Naive thymus-derived CD8-positive, alpha-beta T cell (primary cell): Measurements from ENCODE around the gene SNAP91. TPM values are rescaled to one million over a fixed set of nuclear protein-coding genes. Genes with fewer than 3 reads are reported as not detected.
A peak's percentile ranks its signal among the peaks of the same experiment; 100 is the strongest.

Source experiments
- ATAC-seq, 2 donors: fragments of 150-1000 bp; cut with Tn5 transposase in 1 of 2; sonication (Bioruptor Pico), chemical (Tn5 transposase) in 1 of 2; 1 replicate in 1 of 2; 2 replicates in 1 of 2; pipeline ENCODE4 v1.10.0; 2021; ENCODE audit warnings: mild to moderate bottlenecking in 2 of 2, moderate library complexity in 2 of 2
- POLR2A ChIA-PET: fragments of 350-600 bp; sonication (Branson Sonifier 250); formaldehyde crosslinking; loops from one replicate; lab custom pipeline; 2021; ENCODE audit warnings: antibody characterized with exemption; lab: Charles Lee
- DNase-seq, 10 donors: peaks; one replicate each; pipeline versions ENCODE4 v3.0.0 to v3.0.0-alpha.2; 2020 to 2022
- H3K27ac Mint-ChIP-seq, 10 donors: one replicate each; pipeline ENCODE4 v1.8.0; 2020 to 2022; ENCODE audit warnings: mild to moderate bottlenecking in 10 of 10, mixed read lengths in 10 of 10, moderate library complexity in 4 of 10, inconsistent platforms in 1 of 10
- H3K27me3 Mint-ChIP-seq, 5 donors: one replicate each; pipeline ENCODE4 v1.8.0; 2021 to 2022; ENCODE audit warnings: mixed read lengths in 5 of 5
- H3K36me3 Mint-ChIP-seq, 3 donors: one replicate each; pipeline ENCODE4 v1.8.0; 2020 to 2022; ENCODE audit warnings: mixed read lengths in 3 of 3, mild to moderate bottlenecking in 2 of 3, inconsistent platforms in 1 of 3
- H3K4me1 Mint-ChIP-seq, 4 donors: one replicate each; pipeline ENCODE4 v1.8.0; 2021 to 2022; ENCODE audit warnings: mixed read lengths in 4 of 4
- H3K4me3 Mint-ChIP-seq, 10 donors: one replicate each; pipeline ENCODE4 v1.8.0; 2020 to 2022; ENCODE audit warnings: mild to moderate bottlenecking in 10 of 10, mixed read lengths in 10 of 10, moderate library complexity in 6 of 10, inconsistent platforms in 1 of 10
- H3K9me3 Mint-ChIP-seq, 9 donors: one replicate each; pipeline ENCODE4 v1.8.0; 2020 to 2022; ENCODE audit warnings: mixed read lengths in 9 of 9, mild to moderate bottlenecking in 3 of 9, inconsistent platforms in 1 of 9, moderate library complexity in 1 of 9
- polyA plus RNA-seq, 3 donors: library from polyadenylated mRNA; unstranded; fragments of 300-500 nt; fragmentation: Illumina TruSeq; gene quantifications; one replicate each; pipeline ENCODE4 v1.2.3, GENCODE V29; 2021
- total RNA-seq, 8 experiments: library from RNA in 2 of 8; stranded (reverse) in 2 of 8; gene quantifications; one replicate each; pipeline ENCODE4 v1.2.3 and lab custom pipeline; 2021 to 2026

SNAP91 gene
- total and polyA plus RNA-seq, 5 experiments from 2014 or later, result not detected

GRCh38 chr6:83514466-83514865, 194.4 kb downstream of the SNAP91 start:
- POLR2A ChIA-PET, result no interaction called here
- ATAC-seq (no peak), DNase-seq (no peak)
- H3K4me1 Mint-ChIP-seq, result peaks cover 3 to 18% (median 13%) of the 10 kb centered on the region in 4 donors
- no peaks in the 10 kb centered on the region for H3K9me3 Mint-ChIP-seq
- H3K27me3 Mint-ChIP-seq, result peaks cover 14 to 66% (median 29%) of the 10 kb centered on the region in 5 donors
- H3K27ac Mint-ChIP-seq, result no peak overlapping the region
- no peaks in the 10 kb centered on the region for H3K36me3 Mint-ChIP-seq
- H3K4me3 Mint-ChIP-seq, result no peak overlapping the region

GRCh38 chr6:83511901-83512681, 196.8 kb downstream of the SNAP91 start, which contains the start of gene PRSS35:
Gene PRSS35, plus strand, starts transcription at chr6:83512534. Its CDS starts 10,908 bp downstream, at chr6:83523442.
- no peak within 1 kb of the TSS for H3K27ac Mint-ChIP-seq
- H3K4me3 Mint-ChIP-seq, result peak within 1 kb of the TSS in 9 of 10 donors; percentile 19 to 57 (median 50)
- H3K27me3 Mint-ChIP-seq, result peaks cover 18 to 71% (median 36%) of the 10 kb centered on the region in 5 donors
- H3K9me3 Mint-ChIP-seq, result no peaks in the 10 kb centered on the region
- ATAC-seq, result peak in 1 of 2 donors; percentile 33
- peaks cover 3 to 18% (median 13%) of the 10 kb centered on the region in 4 donors for H3K4me1 Mint-ChIP-seq
- no peaks in the 10 kb centered on the region for H3K36me3 Mint-ChIP-seq
- peak in 1 of 10 donors; percentile 0 for DNase-seq
- POLR2A ChIA-PET, result no interaction called here

GRCh38 chr6:83511266-83511665, 197.6 kb downstream of the SNAP91 start:
- POLR2A ChIA-PET, result no interaction called here
- Mint-ChIP-seq H3K27ac (no peak overlapping the region), H3K4me1 (peaks cover 3 to 18% (median 13%) of the 10 kb centered on the region in 4 donors), H3K36me3 (no peaks in the 10 kb centered on the region), H3K4me3 (peak overlapping the region in 3 of 10 donors; percentile 41 to 51 (median 50)), H3K9me3 (no peaks in the 10 kb centered on the region), H3K27me3 (peaks cover 17 to 70% (median 34%) of the 10 kb centered on the region in 5 donors)
- DNase-seq (no peak), ATAC-seq (no peak)

GRCh38 chr6:83510791-83511190, 198.1 kb downstream of the SNAP91 start:
- POLR2A ChIA-PET, result no interaction called here
- DNase-seq, result no peak
- peaks cover 17 to 65% (median 31%) of the 10 kb centered on the region in 5 donors for H3K27me3 Mint-ChIP-seq
- no peak for ATAC-seq
- H3K4me1 Mint-ChIP-seq, result peaks cover 3 to 18% (median 13%) of the 10 kb centered on the region in 4 donors
- H3K27ac Mint-ChIP-seq, result no peak overlapping the region
- no peak overlapping the region for H3K4me3 Mint-ChIP-seq
- no peaks in the 10 kb centered on the region for H3K9me3 Mint-ChIP-seq
- H3K36me3 Mint-ChIP-seq, result no peaks in the 10 kb centered on the region

- no peaks in the 10 kb centered on the region for H3K36me3 Mint-ChIP-seq
- POLR2A ChIA-PET, result no interaction called here
- no peak overlapping the region for H3K4me3 Mint-ChIP-seq
- DNase-seq (no peak), ATAC-seq (no peak)
- H3K9me3 Mint-ChIP-seq, result no peaks in the 10 kb centered on the region
- H3K27ac Mint-ChIP-seq, result no peak overlapping the region
- peaks cover 3 to 18% (median 13%) of the 10 kb centered on the region in 4 donors for H3K4me1 Mint-ChIP-seq
- H3K27me3 Mint-ChIP-seq, result peaks cover 17 to 52% (median 24%) of the 10 kb centered on the region in 5 donors
These were observed 199.5 kb downstream of the SNAP91 start for GRCh38 chr6:83509441-83509840.

GRCh38 chr6:83505356-83505755, 203.5 kb downstream of the SNAP91 start:
- peaks cover 2 to 10% (median 3%) of the 10 kb centered on the region in 9 donors for H3K9me3 Mint-ChIP-seq
- no peaks in the 10 kb centered on the region for H3K36me3 Mint-ChIP-seq
- peaks cover 5 to 21% (median 12%) of the 10 kb centered on the region in 5 donors for H3K27me3 Mint-ChIP-seq
- H3K27ac Mint-ChIP-seq, result no peak overlapping the region
- H3K4me1 Mint-ChIP-seq, result peaks cover 0 to 3% (median 0%) of the 10 kb centered on the region in 4 donors
- ATAC-seq (no peak), DNase-seq (no peak)
- POLR2A ChIA-PET, result no interaction called here
- H3K4me3 Mint-ChIP-seq, result no peak overlapping the region

Other genes with a start within 250 kb of the SNAP91 start
- gene PRSS35, start 196.6 kb downstream of the SNAP91 start, total RNA-seq, result not detected
- gene PRSS35, start 196.6 kb downstream of the SNAP91 start, polyA plus RNA-seq, result not detected
- not detected for gene RIPPLY2, start 144.3 kb upstream of the SNAP91 start, total RNA-seq
- gene RIPPLY2, start 144.3 kb upstream of the SNAP91 start, polyA plus RNA-seq, result not detected
- 10 to 100 TPM; 17.2 to 20.8 TPM for gene CYB5R4, start 150.6 kb upstream of the SNAP91 start, total RNA-seq
- 10 to 100 TPM; 23.4 to 32.5 (median 26.2) TPM for gene CYB5R4, start 150.6 kb upstream of the SNAP91 start, polyA plus RNA-seq